ENCODE results near the gene SHPK.

GRCh38 chr17:3596804-3597464 is 39.1 kb downstream of the SHPK start:
- TF ChIP-seq, protein P1, sequence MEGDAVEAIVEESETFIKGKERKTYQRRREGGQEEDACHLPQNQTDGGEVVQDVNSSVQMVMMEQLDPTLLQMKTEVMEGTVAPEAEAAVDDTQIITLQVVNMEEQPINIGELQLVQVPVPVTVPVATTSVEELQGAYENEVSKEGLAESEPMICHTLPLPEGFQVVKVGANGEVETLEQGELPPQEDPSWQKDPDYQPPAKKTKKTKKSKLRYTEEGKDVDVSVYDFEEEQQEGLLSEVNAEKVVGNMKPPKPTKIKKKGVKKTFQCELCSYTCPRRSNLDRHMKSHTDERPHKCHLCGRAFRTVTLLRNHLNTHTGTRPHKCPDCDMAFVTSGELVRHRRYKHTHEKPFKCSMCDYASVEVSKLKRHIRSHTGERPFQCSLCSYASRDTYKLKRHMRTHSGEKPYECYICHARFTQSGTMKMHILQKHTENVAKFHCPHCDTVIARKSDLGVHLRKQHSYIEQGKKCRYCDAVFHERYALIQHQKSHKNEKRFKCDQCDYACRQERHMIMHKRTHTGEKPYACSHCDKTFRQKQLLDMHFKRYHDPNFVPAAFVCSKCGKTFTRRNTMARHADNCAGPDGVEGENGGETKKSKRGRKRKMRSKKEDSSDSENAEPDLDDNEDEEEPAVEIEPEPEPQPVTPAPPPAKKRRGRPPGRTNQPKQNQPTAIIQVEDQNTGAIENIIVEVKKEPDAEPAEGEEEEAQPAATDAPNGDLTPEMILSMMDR (IDR thresholded peaks at IDR 0.05), result no peak
- TF ChIP-seq POLR2AphosphoS5 (IDR thresholded peaks at IDR 0.05), result no peak

All from prostate gland (tissue), 2 donors.